Measurements from ENCODE around the gene ZDHHC19.

GRCh38 chr3:196236223-196236622 is 25.0 kb upstream of the ZDHHC19 start:
- TF ChIP-seq CTCF (conservative IDR thresholded peaks at IDR 0.05 in 1 of 2, IDR thresholded peaks at IDR 0.05 in 1 of 2; ENCODE audit: low read depth in 1 of 2, low read length in 2 of 2) (no peak), EZH2 (IDR thresholded peaks at IDR 0.05; ENCODE audit: low read length, missing control alignments) (no peak)
